Testis (tissue), 2 donors: ENCODE measurements around the gene SMCO1.

ENCODE experiments used
- CTCF ChIP-seq, 3 experiments: fragments of 450-650 bp in 2 of 3; fragments of 200-600 bp in 1 of 3; sonication (generic) in 1 of 3; IDR thresholded peaks; one replicate each; pipeline ENCODE4 v1.5.1; 2016 to 2019; ENCODE audit warnings: antibody characterized with exemption in 3 of 3, mild to moderate bottlenecking in 2 of 3, moderate library complexity in 1 of 3
- POLR2A ChIP-seq: fragments of 450-650 bp; IDR thresholded peaks from one replicate; pipeline ENCODE4 v1.6.1; 2017; ENCODE audit warnings: antibody characterized with exemption, mild to moderate bottlenecking, moderate library complexity

GRCh38 chr3:196513697-196514349, 1.3 kb downstream of the SMCO1 start:
- TF ChIP-seq CTCF (IDR thresholded peaks at IDR 0.05) (no peak), POLR2A (no peak)
